ENCODE results near the gene SCGB3A2. TPM values are rescaled to one million over a fixed set of nuclear protein-coding genes. Genes with fewer than 3 reads are reported as not detected.
"Not testable (repeated sequence)": the region's sequence is repeated elsewhere in the genome, so short reads cannot be mapped to it uniquely, and the experiment has no call there.

SCGB3A2 gene
- polyA plus RNA-seq, 6 donors from 2014 or later: not detected

DNA sequence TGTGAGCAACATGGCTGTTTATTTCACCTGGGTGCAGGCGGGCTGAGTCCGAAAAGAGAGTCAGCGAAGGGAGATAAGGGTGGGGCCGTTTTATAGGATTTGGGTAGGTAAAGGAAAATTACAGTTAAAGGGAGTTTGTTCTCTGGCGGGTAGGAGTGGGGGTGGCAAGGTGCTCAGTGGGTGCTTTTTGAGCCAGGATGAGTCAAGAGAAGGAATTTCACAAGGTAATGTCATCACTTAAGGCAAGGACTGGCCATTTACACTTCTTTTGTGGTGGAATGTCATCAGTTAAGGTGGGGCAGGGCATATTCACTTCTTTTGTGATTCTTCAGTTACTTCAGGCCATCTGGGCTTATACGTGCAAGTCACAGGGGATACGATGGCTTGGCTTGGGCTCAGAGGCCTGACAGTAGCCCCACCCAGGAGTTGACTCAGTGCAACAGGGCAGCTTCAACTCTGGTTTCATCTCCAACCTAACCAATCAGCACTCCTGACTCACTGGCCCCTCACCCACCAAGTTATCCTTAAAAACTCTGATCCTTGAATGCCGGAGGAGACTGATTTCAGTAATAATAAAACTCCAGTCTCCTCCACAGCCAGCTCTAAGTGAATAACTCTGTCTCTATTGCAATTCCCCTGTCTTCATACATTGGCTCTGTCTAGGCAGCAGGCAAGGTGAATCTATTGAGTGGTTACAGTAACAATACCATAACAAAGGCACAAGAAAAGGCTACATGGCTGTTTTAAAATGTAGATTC lies 4.2 kb upstream of the SCGB3A2 start:
- ATAC-seq (ENCODE audit: low read depth in 2 of 2); H3K27me3 Mint-ChIP-seq; DNase-seq; H3K4me1 Mint-ChIP-seq; H3K4me3 Mint-ChIP-seq; H3K9me3 Mint-ChIP-seq; H3K27ac Mint-ChIP-seq; H3K36me3 Mint-ChIP-seq: not testable (repeated sequence)

DNA sequence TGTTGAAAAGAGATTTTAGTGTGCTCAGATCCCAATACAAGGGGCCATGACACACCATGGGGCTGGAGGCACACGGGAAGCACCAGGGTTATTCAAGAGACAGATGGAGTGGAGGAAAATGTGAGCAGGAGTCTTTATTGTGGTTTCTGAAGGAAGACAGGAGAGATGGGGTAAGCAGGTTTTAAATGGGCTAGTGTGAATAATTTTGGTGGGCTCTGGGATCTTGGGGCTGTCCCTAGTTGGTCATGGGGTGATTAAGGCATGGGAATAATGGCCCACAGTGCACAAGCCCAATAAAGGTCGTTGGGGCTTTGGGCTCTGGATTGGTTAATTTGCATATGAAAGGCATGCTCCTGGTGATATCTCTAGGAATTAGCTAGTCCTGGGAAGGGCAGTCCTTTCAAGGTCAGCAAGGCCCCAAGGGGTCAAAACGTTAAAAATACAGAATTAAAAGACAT lies 3.6 kb upstream of the SCGB3A2 start:
- H3K27me3 Mint-ChIP-seq: no peaks in the 10 kb centered on the region
- no peak for ATAC-seq (ENCODE audit: low read depth in 2 of 2)
- peak overlapping the region in 1 of 8 donors; percentile 3 for H3K4me3 Mint-ChIP-seq
- H3K9me3 Mint-ChIP-seq: no peaks in the 10 kb centered on the region
- H3K36me3 Mint-ChIP-seq: no peaks in the 10 kb centered on the region
- peak overlapping the region in 1 of 6 donors; percentile 22 for H3K27ac Mint-ChIP-seq
- no peaks in the 10 kb centered on the region for H3K4me1 Mint-ChIP-seq
- DNase-seq: no peak

DNA sequence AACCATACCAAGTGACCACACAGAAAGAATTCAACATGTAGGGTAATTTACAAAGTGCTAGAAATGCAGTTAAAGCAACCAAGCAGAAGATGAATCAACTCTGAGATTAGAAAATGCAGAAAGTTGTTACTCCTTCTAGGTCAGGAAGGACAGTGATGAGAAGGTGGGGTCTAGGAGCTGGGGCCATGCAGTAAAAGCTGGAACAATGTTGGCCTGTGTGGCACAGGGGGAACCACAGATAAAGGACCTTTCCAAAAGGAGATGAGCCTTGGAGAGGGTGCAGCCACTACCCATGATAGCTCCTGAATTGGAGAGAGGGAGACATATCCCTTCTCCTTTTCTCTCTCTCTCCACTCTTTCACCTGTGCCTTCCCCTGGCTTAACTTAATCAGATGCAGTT lies 2.4 kb upstream of the SCGB3A2 start:
- DNase-seq (no peak), ATAC-seq (ENCODE audit: low read depth in 2 of 2) (no peak)
- H3K36me3 Mint-ChIP-seq: no peaks in the 10 kb centered on the region
- no peaks in the 10 kb centered on the region for H3K9me3 Mint-ChIP-seq
- no peak overlapping the region for H3K4me3 Mint-ChIP-seq
- H3K4me1 Mint-ChIP-seq: no peaks in the 10 kb centered on the region
- H3K27me3 Mint-ChIP-seq: peaks cover 0 to 12% (median 10%) of the 10 kb centered on the region in 3 donors
- no peak overlapping the region for H3K27ac Mint-ChIP-seq

DNA sequence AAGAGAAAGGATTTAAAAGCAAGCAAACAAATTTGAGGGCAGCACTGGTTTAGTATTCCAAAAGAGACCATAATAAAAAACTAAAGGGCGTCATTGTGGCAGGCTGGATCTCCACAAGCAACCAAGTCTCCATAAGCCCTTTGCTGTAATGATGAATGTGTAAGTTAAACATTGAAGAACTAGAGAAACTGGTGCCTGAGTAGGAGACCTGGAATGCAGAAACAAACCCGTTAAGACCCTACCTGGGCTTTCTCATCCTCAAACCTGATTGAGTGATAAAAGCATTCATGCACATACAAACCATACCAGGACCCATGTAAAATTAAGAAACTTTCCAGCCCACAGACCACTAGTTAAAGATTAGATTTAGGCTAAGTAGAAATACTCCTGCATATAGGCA lies 1.9 kb upstream of the SCGB3A2 start:
- Mint-ChIP-seq H3K9me3 (no peaks in the 10 kb centered on the region), H3K27ac (no peak overlapping the region), H3K4me1 (no peaks in the 10 kb centered on the region), H3K4me3 (no peak overlapping the region), H3K27me3 (peaks cover 0 to 12% (median 10%) of the 10 kb centered on the region in 3 donors), H3K36me3 (no peaks in the 10 kb centered on the region)
- no peak for ATAC-seq (ENCODE audit: low read depth in 2 of 2)
- no peak for DNase-seq

GRCh38 chr5:147879784-147880183 lies 1.3 kb downstream of the SCGB3A2 start:
- no peak overlapping the region for H3K4me3 Mint-ChIP-seq
- no peak for DNase-seq
- H3K36me3 Mint-ChIP-seq: no peaks in the 10 kb centered on the region

DNA sequence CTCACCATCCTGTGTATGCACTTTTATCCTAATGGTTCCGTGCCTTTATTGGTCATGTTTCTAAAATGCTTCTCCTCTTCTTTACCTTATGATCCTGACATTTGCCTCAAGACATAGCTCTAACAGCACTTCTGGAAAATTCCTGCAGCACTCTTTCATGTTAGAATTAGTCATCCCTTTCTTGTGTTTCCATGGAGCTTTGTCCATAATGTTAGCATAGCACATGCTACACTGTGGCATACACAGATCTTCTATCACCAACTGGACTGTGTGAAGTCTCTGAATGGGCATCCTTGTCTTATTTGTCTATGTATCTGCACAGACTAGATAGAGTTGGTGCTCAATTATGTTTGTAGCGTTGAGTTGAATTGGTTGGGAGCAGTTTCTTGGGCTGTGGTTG lies 2.0 kb downstream of the SCGB3A2 start:
- DNase-seq (no peak), ATAC-seq (ENCODE audit: low read depth in 2 of 2) (no peak)
- no peaks in the 10 kb centered on the region for H3K36me3 Mint-ChIP-seq
- H3K9me3 Mint-ChIP-seq: no peaks in the 10 kb centered on the region
- H3K4me3 Mint-ChIP-seq: no peak overlapping the region
- no peak overlapping the region for H3K27ac Mint-ChIP-seq
- peaks cover 0 to 25% (median 10%) of the 10 kb centered on the region in 3 donors for H3K27me3 Mint-ChIP-seq
- no peaks in the 10 kb centered on the region for H3K4me1 Mint-ChIP-seq

More at GRCh38 chr5:147879784-147880183, 1.3 kb downstream of the SCGB3A2 start:
- Mint-ChIP-seq H3K4me1 (no peaks in the 10 kb centered on the region), H3K27ac (no peak overlapping the region), H3K27me3 (peaks cover 0 to 18% (median 10%) of the 10 kb centered on the region in 3 donors), H3K9me3 (no peaks in the 10 kb centered on the region)
- no peak for ATAC-seq (ENCODE audit: low read depth in 2 of 2)

- H3K27ac Mint-ChIP-seq: no peak overlapping the region
- H3K9me3 Mint-ChIP-seq: no peaks in the 10 kb centered on the region
- H3K4me3 Mint-ChIP-seq: no peak overlapping the region
- no peaks in the 10 kb centered on the region for H3K36me3 Mint-ChIP-seq
- ATAC-seq (ENCODE audit: low read depth in 2 of 2) (no peak), DNase-seq (no peak)
- peaks cover 0 to 27% (median 10%) of the 10 kb centered on the region in 3 donors for H3K27me3 Mint-ChIP-seq
- H3K4me1 Mint-ChIP-seq: no peaks in the 10 kb centered on the region
Measured at GRCh38 chr5:147882586-147883313, 4.2 kb downstream of the SCGB3A2 start.

- no peak overlapping the region for H3K27ac Mint-ChIP-seq
- no peak for ATAC-seq (ENCODE audit: low read depth in 2 of 2)
- no peak for DNase-seq
- no peak overlapping the region for H3K4me3 Mint-ChIP-seq
- H3K9me3 Mint-ChIP-seq: no peaks in the 10 kb centered on the region
- H3K4me1 Mint-ChIP-seq: no peaks in the 10 kb centered on the region
- no peaks in the 10 kb centered on the region for H3K36me3 Mint-ChIP-seq
- peaks cover 0 to 31% (median 14%) of the 10 kb centered on the region in 3 donors for H3K27me3 Mint-ChIP-seq
Measured at GRCh38 chr5:147887026-147887627, 8.6 kb downstream of the SCGB3A2 start.

DNA sequence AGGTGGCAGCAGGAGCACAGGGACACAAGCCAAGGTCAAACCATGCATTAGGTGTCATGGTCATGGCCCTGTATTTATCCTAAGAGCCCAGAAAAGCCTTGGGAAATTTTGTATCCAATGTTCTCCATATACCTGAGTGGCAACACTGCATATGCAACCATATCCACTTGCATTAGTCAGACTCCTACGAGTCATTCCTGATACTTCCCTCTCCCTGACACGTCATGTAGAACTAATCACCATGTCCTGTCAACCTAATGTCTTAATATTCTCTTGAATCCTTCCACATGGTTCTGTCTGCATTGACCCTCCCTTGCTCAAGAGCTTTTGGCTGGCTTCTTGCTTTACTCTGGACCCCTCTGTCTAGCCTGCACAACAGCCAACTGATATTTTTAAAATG lies 9.4 kb downstream of the SCGB3A2 start:
- peaks cover 0 to 31% (median 14%) of the 10 kb centered on the region in 3 donors for H3K27me3 Mint-ChIP-seq

DNA sequence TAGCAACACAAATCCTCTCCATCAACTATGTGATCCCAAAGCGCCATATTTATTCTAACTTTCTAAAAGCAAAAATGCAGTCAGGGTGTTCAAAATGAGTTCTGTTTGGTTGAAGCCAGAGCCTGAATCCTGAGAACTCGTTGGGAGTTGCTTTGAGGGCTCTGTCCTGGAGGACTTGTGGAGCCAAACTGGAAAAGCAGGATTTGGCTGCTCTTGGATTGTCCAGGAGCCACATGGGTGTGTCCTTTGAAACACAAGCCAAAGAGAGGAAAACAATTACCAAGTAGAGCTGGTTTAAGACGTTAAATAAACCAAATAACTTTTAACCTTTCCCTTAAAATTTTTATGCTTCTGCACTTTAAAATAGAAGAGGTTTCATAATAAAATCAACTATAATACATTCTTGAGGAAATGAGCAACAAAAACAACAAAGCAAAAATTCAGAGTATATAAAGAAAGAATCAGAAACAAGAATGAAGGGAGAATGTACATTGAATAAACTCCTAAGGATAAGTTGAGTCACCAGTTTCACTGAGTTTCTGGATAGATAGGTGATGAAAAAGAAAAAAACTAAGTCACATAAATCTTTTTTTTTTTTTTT lies 14.3 kb downstream of the SCGB3A2 start:
- Mint-ChIP-seq H3K36me3 (no peaks in the 10 kb centered on the region), H3K9me3 (no peaks in the 10 kb centered on the region), H3K27me3 (peaks cover 4 to 17% (median 16%) of the 10 kb centered on the region in 3 donors), H3K4me1 (no peaks in the 10 kb centered on the region), H3K27ac (no peak overlapping the region), H3K4me3 (no peak overlapping the region)
- ATAC-seq (ENCODE audit: low read depth in 2 of 2): no peak
- no peak for DNase-seq

More for the DNA sequence above, 9.4 kb downstream of the SCGB3A2 start:
- Mint-ChIP-seq H3K4me1 (no peaks in the 10 kb centered on the region), H3K36me3 (no peaks in the 10 kb centered on the region), H3K27ac (no peak overlapping the region), H3K9me3 (no peaks in the 10 kb centered on the region), H3K4me3 (no peak overlapping the region)
- ATAC-seq (ENCODE audit: low read depth in 2 of 2): no peak
- no peak for DNase-seq

GRCh38 chr5:147893820-147894219 lies 15.3 kb downstream of the SCGB3A2 start:
- H3K9me3 Mint-ChIP-seq: no peaks in the 10 kb centered on the region
- no peak for DNase-seq
- no peaks in the 10 kb centered on the region for H3K4me1 Mint-ChIP-seq
- no peak for ATAC-seq (ENCODE audit: low read depth in 2 of 2)
- no peaks in the 10 kb centered on the region for H3K36me3 Mint-ChIP-seq
- H3K27ac Mint-ChIP-seq: no peak overlapping the region
- H3K27me3 Mint-ChIP-seq: peaks cover 4 to 17% (median 16%) of the 10 kb centered on the region in 3 donors
- no peak overlapping the region for H3K4me3 Mint-ChIP-seq

DNA sequence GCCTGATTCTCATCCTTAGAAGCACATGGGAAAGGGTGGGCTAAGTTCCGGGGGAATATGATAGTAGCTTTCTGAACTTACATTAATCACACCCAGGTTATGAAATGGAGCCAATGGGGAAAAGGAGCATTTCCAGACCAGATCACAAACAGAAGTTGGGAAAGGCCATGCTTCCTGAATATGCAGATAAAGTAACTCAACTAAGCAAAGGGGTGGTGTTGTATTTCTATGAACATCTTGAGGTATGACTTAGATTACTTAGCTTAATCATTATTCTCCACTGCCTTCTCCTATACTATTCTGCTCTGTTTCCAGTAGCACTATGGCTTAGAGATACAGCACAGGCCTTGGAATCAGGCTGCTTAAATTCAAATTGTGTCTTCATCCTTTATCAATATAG lies 17.4 kb downstream of the SCGB3A2 start:
- Mint-ChIP-seq H3K36me3 (no peaks in the 10 kb centered on the region), H3K27ac (no peak overlapping the region), H3K4me3 (no peak overlapping the region), H3K9me3 (no peaks in the 10 kb centered on the region), H3K4me1 (no peaks in the 10 kb centered on the region), H3K27me3 (peaks cover 4 to 8% (median 8%) of the 10 kb centered on the region in 3 donors)
- no peak for DNase-seq
- ATAC-seq (ENCODE audit: low read depth in 2 of 2): no peak

DNA sequence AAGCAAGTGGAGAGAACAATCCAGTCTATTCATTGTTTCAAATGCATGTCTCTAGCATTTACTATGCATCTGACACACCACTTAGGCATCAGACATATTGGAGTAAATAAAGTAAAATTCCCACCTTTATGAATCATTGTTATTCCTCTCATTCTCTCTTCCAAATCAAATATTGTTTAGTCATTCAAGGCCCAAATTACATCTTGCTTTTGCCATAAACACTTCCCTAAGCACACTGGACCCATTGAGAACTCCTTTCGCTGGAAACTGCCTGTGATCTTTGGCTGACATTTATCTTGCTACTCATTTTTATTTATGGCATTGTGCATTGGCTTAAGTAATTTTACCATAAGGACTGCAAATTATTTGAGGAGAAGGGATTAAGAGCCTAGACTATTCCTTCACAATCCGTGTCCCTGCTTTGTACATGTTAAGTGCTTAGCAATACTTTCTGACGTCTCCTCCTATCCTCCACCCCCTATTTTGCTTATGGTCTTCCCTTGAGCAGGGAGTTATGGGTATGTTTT lies 20.4 kb downstream of the SCGB3A2 start:
- Mint-ChIP-seq H3K4me3 (no peak overlapping the region), H3K27ac (no peak overlapping the region), H3K36me3 (no peaks in the 10 kb centered on the region), H3K27me3 (peaks cover 0 to 4% (median 3%) of the 10 kb centered on the region in 3 donors), H3K9me3 (no peaks in the 10 kb centered on the region), H3K4me1 (no peaks in the 10 kb centered on the region)
- DNase-seq (no peak), ATAC-seq (ENCODE audit: low read depth in 2 of 2) (no peak)
